ENCODE results near the gene PLEKHA8.

Gene PLEKHA8

DNA sequence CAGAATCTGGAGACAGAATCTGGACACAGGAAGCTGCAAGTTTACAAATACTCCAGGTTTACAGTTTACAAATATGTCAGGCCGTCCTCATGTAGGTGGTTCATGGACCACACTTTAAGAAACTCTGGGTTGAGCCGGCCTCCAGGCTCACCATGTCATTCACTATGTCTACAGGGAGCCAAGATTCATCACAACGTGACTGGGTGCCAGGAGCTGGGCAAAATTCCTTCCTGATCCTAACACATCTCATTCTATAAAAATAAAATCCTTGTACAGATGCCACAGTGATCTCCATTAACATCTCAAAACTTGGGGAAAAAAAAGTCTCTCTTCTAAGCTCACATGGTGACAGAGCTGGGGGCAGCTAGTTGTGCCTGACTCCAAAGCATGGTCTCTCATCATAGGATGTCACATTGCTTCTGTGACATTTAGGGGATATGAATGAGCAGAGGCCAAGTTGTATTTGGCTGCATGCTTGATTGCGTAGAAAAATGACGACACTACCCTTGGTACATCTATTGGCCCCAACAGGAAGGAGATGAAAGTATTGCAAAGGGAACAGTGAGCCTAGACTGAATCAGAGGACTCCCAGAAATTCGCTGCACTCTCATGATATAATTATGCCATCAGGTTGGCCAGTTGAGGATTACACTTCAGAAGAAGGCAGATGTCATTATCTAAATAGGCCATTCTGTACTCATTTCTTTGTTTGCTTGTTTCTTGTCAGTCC lies 142.4 kb downstream of the PLEKHA8 start:
- no peak for FAIRE-seq
- no peak for DNase-seq (ENCODE audit: insufficient read length, low spot score)
- TF ChIP-seq CTCF (IDR thresholded peaks at IDR 0.05; ENCODE audit: insufficient read depth, missing control alignments): no peak

DNA sequence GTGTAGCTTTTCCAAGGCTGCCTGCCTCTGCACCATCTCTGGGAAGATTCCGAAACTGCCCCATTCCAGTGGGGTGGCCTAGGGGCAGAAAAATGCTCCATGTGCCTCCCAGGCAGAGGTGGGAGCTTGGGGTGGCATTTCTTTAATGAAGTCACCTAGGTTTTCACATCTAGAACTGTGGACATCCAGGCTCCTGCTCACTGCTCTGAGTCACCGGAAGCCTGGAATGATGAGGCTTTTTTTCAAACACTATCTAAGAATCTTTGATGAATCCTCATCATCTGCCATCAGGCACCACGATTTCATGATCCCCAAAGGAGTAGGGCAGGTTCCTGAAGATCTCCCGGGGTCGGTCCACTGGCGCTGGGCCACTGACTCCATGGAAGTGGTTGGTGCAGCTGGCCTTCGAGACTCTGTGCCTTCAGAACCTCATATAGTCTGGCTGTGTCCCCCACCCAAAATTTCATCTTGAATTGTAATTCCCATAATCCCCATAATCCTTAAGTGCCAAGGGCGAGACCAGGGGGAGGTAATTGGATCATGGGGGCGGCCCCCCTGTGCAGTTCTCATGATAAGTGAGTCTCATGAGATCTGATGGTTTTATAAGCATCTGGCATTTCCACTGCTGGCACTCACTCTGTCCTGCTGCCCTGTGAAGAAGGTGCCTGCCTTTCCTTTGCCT lies 143.7 kb downstream of the PLEKHA8 start:
- no peak for DNase-seq (ENCODE audit: insufficient read length, low spot score)
- FAIRE-seq: no peak
- no peak for TF ChIP-seq CTCF (IDR thresholded peaks at IDR 0.05; ENCODE audit: insufficient read depth, missing control alignments)

- no peak for DNase-seq (ENCODE audit: insufficient read length, low spot score)
- TF ChIP-seq CTCF (IDR thresholded peaks at IDR 0.05; ENCODE audit: insufficient read depth, missing control alignments): no peak
These were observed 144.2 kb downstream of the PLEKHA8 start for GRCh38 chr7:30172451-30172850.

GRCh38 chr7:30173058-30173897 lies 145.1 kb downstream of the PLEKHA8 start:
- FAIRE-seq: no peak
- TF ChIP-seq CTCF (IDR thresholded peaks at IDR 0.05; ENCODE audit: insufficient read depth, missing control alignments): peak; percentile 28
- DNase-seq (ENCODE audit: insufficient read length, low spot score): no peak

More at GRCh38 chr7:30172451-30172850, 144.2 kb downstream of the PLEKHA8 start:
- FAIRE-seq: no peak

DNA sequence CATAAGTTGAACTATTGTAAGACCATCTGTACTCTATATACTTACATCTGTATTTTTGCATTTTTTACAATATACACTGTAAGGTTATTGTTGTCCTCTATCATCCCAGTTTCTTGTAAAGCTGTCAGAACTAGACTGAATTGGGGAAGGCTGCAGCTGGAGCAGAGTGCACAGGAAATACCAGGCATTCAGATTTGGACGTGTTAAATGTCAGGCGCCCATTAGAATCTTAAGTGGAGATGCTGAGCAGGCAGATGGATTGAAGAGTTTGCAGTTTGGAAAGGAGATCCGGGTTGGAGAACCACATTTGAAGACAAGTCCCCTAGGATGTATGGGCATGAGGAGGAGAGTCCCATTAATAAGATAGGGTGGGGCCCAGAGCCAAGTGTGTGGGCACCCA lies 147.0 kb downstream of the PLEKHA8 start:
- FAIRE-seq: no peak
- no peak for TF ChIP-seq CTCF (IDR thresholded peaks at IDR 0.05; ENCODE audit: insufficient read depth, missing control alignments)
- DNase-seq (ENCODE audit: insufficient read length, low spot score): no peak

- no peak for TF ChIP-seq CTCF (IDR thresholded peaks at IDR 0.05; ENCODE audit: insufficient read depth, missing control alignments)
- FAIRE-seq: no peak
- DNase-seq (ENCODE audit: insufficient read length, low spot score): no peak
These were observed 147.5 kb downstream of the PLEKHA8 start for GRCh38 chr7:30175636-30176147.

All from D721Med (cell line).